DND-41 (cell line): ENCODE data around the gene NDUFB2.
A peak's percentile ranks its signal among the peaks of the same experiment; 100 is the strongest.

ENCODE experiments used
- ATAC-seq: fragments of 200-7000 bp; cut with Tn5 transposase; 3 replicates; pipeline ENCODE4 v1.9.1; 2021; ENCODE audit warnings: low read depth; ENCODE audit not compliant: insufficient read depth
- DNase-seq: peaks from one replicate; pipeline ENCODE4 v3.0.0-alpha.2; 2020
- H2AFZ ChIP-seq: 2 replicates; pipeline ENCODE4 v1.6.0; 2012; ENCODE audit warnings: low read depth, low read length
- H3K27ac ChIP-seq: 2 replicates; pipeline ENCODE4 v1.5.1; 2012; ENCODE audit warnings: low read length, inconsistent platforms
- H3K27me3 ChIP-seq: fragments of 200-600 bp; sonication (generic); 2 replicates; pipeline ENCODE4 v1.6.0; 2012; ENCODE audit warnings: low read length, mild to moderate bottlenecking, inconsistent platforms; ENCODE audit not compliant: insufficient read depth, poor library complexity
- H3K36me3 ChIP-seq: 2 replicates; pipeline ENCODE4 v1.5.1; 2012; ENCODE audit warnings: low read length, inconsistent platforms; ENCODE audit not compliant: insufficient read depth
- H3K4me1 ChIP-seq: 2 replicates; pipeline ENCODE4 v1.5.1; 2012; ENCODE audit warnings: mild to moderate bottlenecking, low read length; ENCODE audit not compliant: insufficient read depth
- H3K4me2 ChIP-seq: 2 replicates; pipeline ENCODE4 v1.6.0; 2012; ENCODE audit warnings: mild to moderate bottlenecking, moderate library complexity, low read length, inconsistent platforms; ENCODE audit not compliant: insufficient read depth
- H3K4me3 ChIP-seq, 2 experiments: fragments of 200-600 bp in 1 of 2; shearing (Covaris generic) in 1 of 2; 2 replicates each; pipeline ENCODE4 v1.5.1; 2012 to 2016; ENCODE audit warnings: inconsistent platforms in 2 of 2, low read length in 2 of 2, mild to moderate bottlenecking in 2 of 2, low read depth in 1 of 2, moderate library complexity in 1 of 2
- H3K79me2 ChIP-seq: 2 replicates; pipeline ENCODE4 v1.6.0; 2012; ENCODE audit warnings: low read length, inconsistent platforms; ENCODE audit not compliant: insufficient read depth
- H3K9ac ChIP-seq: 2 replicates; pipeline ENCODE4 v1.6.0; 2012; ENCODE audit warnings: low read depth, mild to moderate bottlenecking, inconsistent platforms, low read length, moderate library complexity
- H3K9me3 ChIP-seq: 2 replicates; pipeline ENCODE4 v1.5.1; 2012; ENCODE audit warnings: low read length, moderate library complexity, mild to moderate bottlenecking, inconsistent platforms; ENCODE audit not compliant: insufficient read depth, severe bottlenecking
- H4K20me1 ChIP-seq: 2 replicates; pipeline ENCODE4 v1.6.0; 2012; ENCODE audit warnings: low read length; ENCODE audit not compliant: insufficient read depth
- CTCF ChIP-seq: IDR thresholded peaks from 2 replicates; pipeline ENCODE4 v1.5.1; 2012; ENCODE audit warnings: borderline replicate concordance, low read length, moderate library complexity, mild to moderate bottlenecking; ENCODE audit not compliant: poor library complexity, severe bottlenecking; ENCODE audit errors: extremely low read depth
- EZH2 ChIP-seq: IDR thresholded peaks from 3 replicates; pipeline ENCODE4 v1.6.1; 2012; ENCODE audit warnings: borderline replicate concordance, low read depth, mild to moderate bottlenecking, moderate library complexity, low read length, inconsistent platforms; ENCODE audit not compliant: severe bottlenecking

NDUFB2 gene

GRCh38 chr7:140673063-140673773, 23.3 kb upstream of the NDUFB2 start:
- no peak for TF ChIP-seq CTCF
- TF ChIP-seq EZH2, result no peak
- Histone ChIP-seq H3K9ac (peak overlapping the region; percentile 72), H3K4me1 (peaks cover 46% of the 10 kb centered on the region), H3K36me3 (peaks cover 22% of the 10 kb centered on the region), H3K9me3 (no peaks in the 10 kb centered on the region), H3K27ac (peak overlapping the region; percentile 64), H3K4me3 (peak overlapping the region; percentile 21 to 75; a peak in 3 of 4 replicates), H3K79me2 (peaks cover 17% of the 10 kb centered on the region), H3K4me2 (peak overlapping the region; percentile 88), H2AFZ (peak overlapping the region; percentile 74), H4K20me1 (no peaks in the 10 kb centered on the region), H3K27me3 (no peaks in the 10 kb centered on the region)
- DNase-seq (peak; percentile 56), ATAC-seq (peak; percentile 76)

- peaks cover 17% of the 10 kb centered on the region for H3K79me2 ChIP-seq
- no peaks in the 10 kb centered on the region for H3K9me3 ChIP-seq
- peaks cover 46% of the 10 kb centered on the region for H3K4me1 ChIP-seq
- ATAC-seq, result no peak
- H3K27me3 ChIP-seq, result no peaks in the 10 kb centered on the region
- H3K4me3 ChIP-seq, result peak overlapping the region in 1 of 2 experiments; percentile 75; a peak in 3 of 4 replicates
- peaks cover 4% of the 10 kb centered on the region; the same call in 1 of the 2 replicates for H4K20me1 ChIP-seq
- DNase-seq, result no peak
- peak overlapping the region; percentile 72 for H3K9ac ChIP-seq
- H3K36me3 ChIP-seq, result peaks cover 28% of the 10 kb centered on the region
- peak overlapping the region; percentile 88 for H3K4me2 ChIP-seq
- peak overlapping the region; percentile 74 for H2AFZ ChIP-seq
- no peak for TF ChIP-seq CTCF
- TF ChIP-seq EZH2, result no peak
- H3K27ac ChIP-seq, result peak overlapping the region; percentile 64; the same call in 1 of the 2 replicates
Observed at GRCh38 chr7:140673774-140674155, 22.7 kb upstream of the NDUFB2 start.

GRCh38 chr7:140674356-140674800, 22.1 kb upstream of the NDUFB2 start:
- DNase-seq, result no peak
- peaks cover 34% of the 10 kb centered on the region for H3K36me3 ChIP-seq
- peak overlapping the region; percentile 72 for H3K9ac ChIP-seq
- H2AFZ ChIP-seq, result no peak overlapping the region
- TF ChIP-seq EZH2, result no peak
- TF ChIP-seq CTCF, result no peak
- H4K20me1 ChIP-seq, result peaks cover 4% of the 10 kb centered on the region; the same call in 1 of the 2 replicates
- peak overlapping the region; percentile 64 for H3K27ac ChIP-seq
- peaks cover 17% of the 10 kb centered on the region for H3K79me2 ChIP-seq
- no peak for ATAC-seq
- H3K4me3 ChIP-seq, result peak overlapping the region in 1 of 2 experiments; percentile 75; a peak in 2 of 4 replicates
- peaks cover 46% of the 10 kb centered on the region for H3K4me1 ChIP-seq
- no peaks in the 10 kb centered on the region for H3K27me3 ChIP-seq
- H3K4me2 ChIP-seq, result peak overlapping the region; percentile 88
- no peaks in the 10 kb centered on the region for H3K9me3 ChIP-seq
